WTC11 (cell line): ENCODE results near the gene MARCHF10. TPM values are rescaled to one million over a fixed set of nuclear protein-coding genes. Genes with fewer than 3 reads are reported as not detected.

Source experiments
- ATAC-seq: fragments of 200-7000 bp; cut with Tn5 transposase; 2 replicates; pipeline ENCODE4 v1.10.0; 2021; ENCODE audit warnings: mild to moderate bottlenecking, moderate library complexity
- CTCF ChIA-PET: fragments of 300-600 bp; sonication (Branson Sonifier 250); formaldehyde crosslinking; loops from one replicate; lab custom pipeline; 2021; ENCODE audit warnings: antibody characterized with exemption; lab: Charles Lee
- POLR2A ChIA-PET: fragments of 350-600 bp; sonication (Branson Sonifier 250); formaldehyde crosslinking; loops from one replicate; lab custom pipeline; 2021; ENCODE audit warnings: antibody characterized with exemption; lab: Charles Lee
- DNase-seq: peaks from one replicate; pipeline ENCODE4 v3.0.0; 2021; ENCODE audit warnings: low spot score
- H3K27ac Mint-ChIP-seq: 2 replicates; pipeline ENCODE4 v1.8.0; 2021; ENCODE audit warnings: mixed read lengths
- H3K27me3 Mint-ChIP-seq: 2 replicates; pipeline ENCODE4 v1.8.0; 2021; ENCODE audit warnings: low read depth, mild to moderate bottlenecking, moderate library complexity, mixed read lengths
- H3K36me3 Mint-ChIP-seq: 2 replicates; pipeline ENCODE4 v1.8.0; 2021; ENCODE audit warnings: mixed read lengths
- H3K4me1 Mint-ChIP-seq: 2 replicates; pipeline ENCODE4 v1.8.0; 2022; ENCODE audit warnings: mixed read lengths
- H3K4me3 Mint-ChIP-seq: 2 replicates; pipeline ENCODE4 v1.8.0; 2021; ENCODE audit warnings: mild to moderate bottlenecking, moderate library complexity, mixed read lengths
- H3K9me3 Mint-ChIP-seq: 2 replicates; pipeline ENCODE4 v1.8.0; 2021; ENCODE audit warnings: mixed read lengths
- ELF4 ChIP-seq: sonication (generic); formaldehyde crosslinking; IDR thresholded peaks from 2 replicates; pipeline ENCODE4 v1.8.1; 2022; ENCODE audit warnings: low read depth, mild to moderate bottlenecking, moderate library complexity, missing genetic modification reagents
- GTF2I ChIP-seq: fragments of 250-450 bp; sonication (Bioruptor Pico); conservative IDR thresholded peaks from 2 replicates; pipeline ENCODE4 v1.4.0; 2021; ENCODE audit warnings: mild to moderate bottlenecking
- MYBL2 ChIP-seq: sonication (generic); formaldehyde crosslinking; IDR thresholded peaks from 2 replicates; pipeline ENCODE4 v1.8.1; 2023; ENCODE audit warnings: mild to moderate bottlenecking, moderate library complexity, missing genetic modification reagents
- NR1H2 ChIP-seq: sonication (generic); formaldehyde crosslinking; IDR thresholded peaks from 2 replicates; pipeline ENCODE4 v1.9.0; 2021; ENCODE audit warnings: mild to moderate bottlenecking, moderate library complexity, missing genetic modification reagents
- NR3C1 ChIP-seq: sonication (generic); formaldehyde crosslinking; conservative IDR thresholded peaks from 2 replicates; pipeline ENCODE4 v1.8.1; 2023; ENCODE audit warnings: low read depth, mild to moderate bottlenecking, missing genetic modification reagents
- RELA ChIP-seq: sonication (generic); formaldehyde crosslinking; IDR thresholded peaks from 2 replicates; pipeline ENCODE4 v1.8.1; 2022; ENCODE audit warnings: missing genetic modification reagents, mild to moderate bottlenecking, borderline replicate concordance
- SMAD4 ChIP-seq: sonication (generic); formaldehyde crosslinking; IDR thresholded peaks from 2 replicates; pipeline ENCODE4 v1.8.0; 2022; ENCODE audit warnings: mild to moderate bottlenecking, missing genetic modification reagents
- SOX15 ChIP-seq: fragments of 250-450 bp; sonication (Bioruptor Pico); IDR thresholded peaks from 2 replicates; pipeline ENCODE4 v1.9.0; 2021; ENCODE audit warnings: mild to moderate bottlenecking
- ZNF263 ChIP-seq: sonication (generic); formaldehyde crosslinking; IDR thresholded peaks from 2 replicates; pipeline ENCODE4 v1.8.1; 2022; ENCODE audit warnings: low read depth, mild to moderate bottlenecking, moderate library complexity, missing genetic modification reagents
- ZNF317 ChIP-seq: sonication (generic); formaldehyde crosslinking; IDR thresholded peaks from 2 replicates; pipeline ENCODE4 v1.8.1; 2023; ENCODE audit warnings: low read depth, mild to moderate bottlenecking, moderate library complexity, missing genetic modification reagents, borderline replicate concordance
- total RNA-seq: library from RNA; stranded (reverse); gene quantifications from 3 replicates; pipeline ENCODE4 v1.2.3, GENCODE V29; 2021
- TF ChIP-seq, protein P1 (sequence below): sonication (generic); formaldehyde crosslinking; IDR thresholded peaks from 2 replicates; pipeline ENCODE4 v1.8.0; 2022; ENCODE audit warnings: mild to moderate bottlenecking, missing genetic modification reagents
- TF ChIP-seq, protein P2 (sequence below): fragments of 250-450 bp; sonication (Bioruptor Pico); IDR thresholded peaks from 2 replicates; pipeline ENCODE4 v1.9.0; 2021; ENCODE audit warnings: mild to moderate bottlenecking
- TF ChIP-seq, protein P3 (sequence below): sonication (generic); formaldehyde crosslinking; IDR thresholded peaks from 2 replicates; pipeline ENCODE4 v1.8.0; 2022; ENCODE audit warnings: mild to moderate bottlenecking, missing genetic modification reagents
- TF ChIP-seq, protein P4 (sequence below): sonication (generic); formaldehyde crosslinking; IDR thresholded peaks from 2 replicates; pipeline ENCODE4 v1.8.1; 2022; ENCODE audit warnings: mild to moderate bottlenecking, moderate library complexity, missing genetic modification reagents

The MARCHF10 gene
- total RNA-seq, 1 experiment from 2014 or later, result 1.0 TPM

DNA sequence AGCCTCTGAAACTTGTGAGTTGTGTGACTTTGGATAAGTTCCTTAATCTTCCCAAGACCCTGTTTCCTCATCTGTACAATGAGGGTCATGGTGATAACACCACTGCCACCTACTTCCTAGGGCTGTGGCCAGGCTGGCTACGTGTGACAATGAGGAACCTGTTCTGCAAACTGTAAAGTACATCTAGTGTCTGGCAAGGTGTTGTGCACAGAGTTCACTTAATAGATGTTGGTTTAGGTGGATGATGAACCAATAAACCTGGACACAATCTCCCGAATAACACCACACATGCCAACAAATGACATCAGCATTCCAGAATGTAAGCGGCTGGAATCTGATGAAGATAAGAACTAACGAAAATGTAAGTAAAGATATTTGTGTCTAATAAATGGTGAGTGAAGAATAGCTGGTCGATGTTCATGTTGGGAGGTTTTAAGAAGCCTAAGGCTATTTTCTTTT is 82.3 kb downstream of the MARCHF10 start (continued):
- TF ChIP-seq SOX15 (no peak), SMAD4 (no peak)

DNA sequence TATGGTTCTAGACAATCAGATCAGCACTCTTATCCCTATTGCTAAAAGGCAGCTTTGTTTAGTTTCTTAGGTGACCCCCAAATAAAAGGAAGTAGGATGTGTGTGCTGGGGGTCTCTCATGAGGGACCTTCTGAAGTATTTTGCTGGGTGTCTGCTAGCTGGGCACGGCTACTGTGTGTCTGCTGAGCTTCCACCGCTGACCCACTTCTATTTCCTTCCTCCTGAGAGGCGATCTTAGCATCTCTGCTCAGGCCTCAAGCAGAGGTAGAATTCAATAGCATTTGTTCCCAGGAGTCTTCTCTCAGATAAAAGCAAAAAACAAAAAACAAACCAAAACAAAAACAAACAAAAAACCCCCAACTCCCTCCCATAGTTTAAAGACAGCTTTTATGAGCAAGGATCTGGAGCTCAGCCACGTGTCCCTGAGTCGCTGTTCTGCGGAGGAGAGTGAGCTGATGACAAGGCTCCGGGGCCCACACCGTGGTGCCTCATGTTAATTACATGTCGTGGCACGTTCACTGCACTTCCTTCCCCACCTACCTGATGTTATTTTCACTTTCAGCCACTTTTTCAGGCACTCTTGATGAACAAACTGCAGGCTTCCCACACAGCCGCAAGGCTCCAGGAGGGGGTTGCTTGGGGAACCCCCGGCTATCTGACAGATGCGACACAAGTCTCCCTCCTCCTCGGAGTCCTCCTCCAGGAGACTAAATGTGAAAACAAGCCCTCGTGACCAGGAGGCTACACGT is 83.5 kb downstream of the MARCHF10 start:
- CTCF ChIA-PET, result interaction anchor here (1.0 kb wide), 1 partner anchor 87 kb away, joined by 3 read pairs; no protein-coding TSS in a partner anchor

DNA sequence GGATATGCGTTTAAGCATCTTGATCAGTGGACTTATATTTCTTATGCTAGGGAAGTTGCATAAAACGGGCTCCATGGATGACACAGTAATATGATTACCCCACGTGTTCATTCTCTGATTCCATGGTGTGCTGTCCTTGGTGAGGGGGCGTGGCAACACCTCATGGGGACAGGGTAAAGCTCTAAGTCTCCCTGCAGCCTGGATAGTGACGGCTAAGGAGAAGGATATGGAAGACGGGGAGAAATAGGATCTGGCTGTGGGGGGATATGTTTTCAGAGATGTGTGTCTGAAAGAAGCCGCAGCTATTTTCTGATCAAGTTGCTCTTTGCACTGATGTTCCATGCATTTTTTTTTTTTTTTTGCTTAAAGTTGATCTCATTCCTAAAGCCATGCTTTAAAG is 84.3 kb downstream of the MARCHF10 start:
- TF ChIP-seq, protein P1, sequence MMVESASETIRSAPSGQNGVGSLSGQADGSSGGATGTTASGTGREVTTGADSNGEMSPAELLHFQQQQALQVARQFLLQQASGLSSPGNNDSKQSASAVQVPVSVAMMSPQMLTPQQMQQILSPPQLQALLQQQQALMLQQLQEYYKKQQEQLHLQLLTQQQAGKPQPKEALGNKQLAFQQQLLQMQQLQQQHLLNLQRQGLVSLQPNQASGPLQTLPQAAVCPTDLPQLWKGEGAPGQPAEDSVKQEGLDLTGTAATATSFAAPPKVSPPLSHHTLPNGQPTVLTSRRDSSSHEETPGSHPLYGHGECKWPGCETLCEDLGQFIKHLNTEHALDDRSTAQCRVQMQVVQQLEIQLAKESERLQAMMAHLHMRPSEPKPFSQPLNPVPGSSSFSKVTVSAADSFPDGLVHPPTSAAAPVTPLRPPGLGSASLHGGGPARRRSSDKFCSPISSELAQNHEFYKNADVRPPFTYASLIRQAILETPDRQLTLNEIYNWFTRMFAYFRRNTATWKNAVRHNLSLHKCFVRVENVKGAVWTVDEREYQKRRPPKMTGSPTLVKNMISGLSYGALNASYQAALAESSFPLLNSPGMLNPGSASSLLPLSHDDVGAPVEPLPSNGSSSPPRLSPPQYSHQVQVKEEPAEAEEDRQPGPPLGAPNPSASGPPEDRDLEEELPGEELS (CRISPR knock-in tag), result no peak
- TF ChIP-seq NR3C1 (CRISPR knock-in tag) (no peak), GTF2I (CRISPR knock-in tag) (no peak)
- TF ChIP-seq, protein P2, sequence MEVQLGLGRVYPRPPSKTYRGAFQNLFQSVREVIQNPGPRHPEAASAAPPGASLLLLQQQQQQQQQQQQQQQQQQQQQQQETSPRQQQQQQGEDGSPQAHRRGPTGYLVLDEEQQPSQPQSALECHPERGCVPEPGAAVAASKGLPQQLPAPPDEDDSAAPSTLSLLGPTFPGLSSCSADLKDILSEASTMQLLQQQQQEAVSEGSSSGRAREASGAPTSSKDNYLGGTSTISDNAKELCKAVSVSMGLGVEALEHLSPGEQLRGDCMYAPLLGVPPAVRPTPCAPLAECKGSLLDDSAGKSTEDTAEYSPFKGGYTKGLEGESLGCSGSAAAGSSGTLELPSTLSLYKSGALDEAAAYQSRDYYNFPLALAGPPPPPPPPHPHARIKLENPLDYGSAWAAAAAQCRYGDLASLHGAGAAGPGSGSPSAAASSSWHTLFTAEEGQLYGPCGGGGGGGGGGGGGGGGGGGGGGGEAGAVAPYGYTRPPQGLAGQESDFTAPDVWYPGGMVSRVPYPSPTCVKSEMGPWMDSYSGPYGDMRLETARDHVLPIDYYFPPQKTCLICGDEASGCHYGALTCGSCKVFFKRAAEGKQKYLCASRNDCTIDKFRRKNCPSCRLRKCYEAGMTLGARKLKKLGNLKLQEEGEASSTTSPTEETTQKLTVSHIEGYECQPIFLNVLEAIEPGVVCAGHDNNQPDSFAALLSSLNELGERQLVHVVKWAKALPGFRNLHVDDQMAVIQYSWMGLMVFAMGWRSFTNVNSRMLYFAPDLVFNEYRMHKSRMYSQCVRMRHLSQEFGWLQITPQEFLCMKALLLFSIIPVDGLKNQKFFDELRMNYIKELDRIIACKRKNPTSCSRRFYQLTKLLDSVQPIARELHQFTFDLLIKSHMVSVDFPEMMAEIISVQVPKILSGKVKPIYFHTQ, result no peak
- POLR2A ChIA-PET, result no interaction called here
- 0 out of 2 replicates have a peak overlapping the region, but pooled peaks have one; percentile 12 for H3K27ac Mint-ChIP-seq
- H3K36me3 Mint-ChIP-seq, result no peaks in the 10 kb centered on the region
- no peaks in the 10 kb centered on the region; the same call in 1 of the 2 replicates for H3K27me3 Mint-ChIP-seq
- CTCF ChIA-PET, result interaction anchor here (1.0 kb wide), 1 partner anchor 87 kb away, joined by 3 read pairs; no protein-coding TSS in a partner anchor
- ATAC-seq, result peak; percentile 50
- no peak for DNase-seq
- peaks cover 7% of the 10 kb centered on the region; the same call in 1 of the 2 replicates for H3K9me3 Mint-ChIP-seq
- peaks cover 35% of the 10 kb centered on the region for H3K4me1 Mint-ChIP-seq
- H3K4me3 Mint-ChIP-seq, result no peak overlapping the region

More for the DNA sequence above, 83.5 kb downstream of the MARCHF10 start:
- Mint-ChIP-seq H3K36me3 (no peaks in the 10 kb centered on the region), H3K4me3 (no peak overlapping the region), H3K4me1 (peaks cover 35% of the 10 kb centered on the region), H3K27ac (no peak overlapping the region), H3K27me3 (no peaks in the 10 kb centered on the region; the same call in 1 of the 2 replicates), H3K9me3 (peaks cover 7% of the 10 kb centered on the region; the same call in 1 of the 2 replicates)
- no peak for ATAC-seq
- TF ChIP-seq ZNF263 (CRISPR knock-in tag), result peak; percentile 25; the same call in 1 of the 2 replicates
- TF ChIP-seq, protein P3, sequence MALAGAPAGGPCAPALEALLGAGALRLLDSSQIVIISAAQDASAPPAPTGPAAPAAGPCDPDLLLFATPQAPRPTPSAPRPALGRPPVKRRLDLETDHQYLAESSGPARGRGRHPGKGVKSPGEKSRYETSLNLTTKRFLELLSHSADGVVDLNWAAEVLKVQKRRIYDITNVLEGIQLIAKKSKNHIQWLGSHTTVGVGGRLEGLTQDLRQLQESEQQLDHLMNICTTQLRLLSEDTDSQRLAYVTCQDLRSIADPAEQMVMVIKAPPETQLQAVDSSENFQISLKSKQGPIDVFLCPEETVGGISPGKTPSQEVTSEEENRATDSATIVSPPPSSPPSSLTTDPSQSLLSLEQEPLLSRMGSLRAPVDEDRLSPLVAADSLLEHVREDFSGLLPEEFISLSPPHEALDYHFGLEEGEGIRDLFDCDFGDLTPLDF (CRISPR knock-in tag), result no peak
- no peak for TF ChIP-seq RELA (CRISPR knock-in tag)
- DNase-seq, result no peak
- POLR2A ChIA-PET, result no interaction called here

DNA sequence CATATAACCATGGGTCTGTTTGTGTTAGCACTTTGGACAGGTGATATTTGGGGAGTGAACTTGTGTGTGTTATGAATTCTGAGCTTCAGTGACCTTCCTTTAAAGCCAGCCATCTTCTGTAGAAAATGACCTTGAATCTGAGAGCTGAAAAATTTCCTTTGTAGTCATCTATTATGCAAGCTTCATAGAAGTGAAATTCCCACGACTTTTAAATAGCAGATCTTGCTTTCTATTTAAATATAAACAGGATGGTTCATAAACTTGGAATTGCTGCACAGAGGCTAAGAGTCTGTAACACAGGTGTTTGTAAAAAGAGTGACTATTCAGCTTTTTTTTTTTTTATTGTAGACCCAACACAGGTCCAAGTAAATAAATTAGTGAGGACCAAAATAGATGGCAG is 85.5 kb downstream of the MARCHF10 start:
- no peaks in the 10 kb centered on the region for H3K36me3 Mint-ChIP-seq
- H3K27ac Mint-ChIP-seq, result peak overlapping the region; percentile 32; the same call in 1 of the 2 replicates
- DNase-seq (no peak), ATAC-seq (no peak)
- TF ChIP-seq ZNF317 (CRISPR knock-in tag), result no peak
- TF ChIP-seq MYBL2 (CRISPR knock-in tag), result no peak
- TF ChIP-seq, protein P4, sequence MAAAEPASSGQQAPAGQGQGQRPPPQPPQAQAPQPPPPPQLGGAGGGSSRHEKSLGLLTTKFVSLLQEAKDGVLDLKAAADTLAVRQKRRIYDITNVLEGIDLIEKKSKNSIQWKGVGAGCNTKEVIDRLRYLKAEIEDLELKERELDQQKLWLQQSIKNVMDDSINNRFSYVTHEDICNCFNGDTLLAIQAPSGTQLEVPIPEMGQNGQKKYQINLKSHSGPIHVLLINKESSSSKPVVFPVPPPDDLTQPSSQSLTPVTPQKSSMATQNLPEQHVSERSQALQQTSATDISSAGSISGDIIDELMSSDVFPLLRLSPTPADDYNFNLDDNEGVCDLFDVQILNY (CRISPR knock-in tag), result no peak
- no peak for TF ChIP-seq ELF4 (CRISPR knock-in tag)
- TF ChIP-seq NR1H2 (CRISPR knock-in tag), result no peak
- ChIA-PET CTCF (interaction anchor here (0.6 to 1.2 kb wide), 3 partner anchors 11 to 362 kb away, joined by 3 to 5 read pairs (median 3); no protein-coding TSS in a partner anchor), POLR2A (interaction anchor here (0.6 kb wide), 1 partner anchor 128 kb away, joined by 9 read pairs; no protein-coding TSS in a partner anchor)
- H3K27me3 Mint-ChIP-seq, result no peaks in the 10 kb centered on the region; the same call in 1 of the 2 replicates
- no peak overlapping the region for H3K4me3 Mint-ChIP-seq
- H3K9me3 Mint-ChIP-seq, result no peaks in the 10 kb centered on the region
- peaks cover 35% of the 10 kb centered on the region for H3K4me1 Mint-ChIP-seq
